ENCODE data around the gene LCE2A.

LCE2A gene

DNA sequence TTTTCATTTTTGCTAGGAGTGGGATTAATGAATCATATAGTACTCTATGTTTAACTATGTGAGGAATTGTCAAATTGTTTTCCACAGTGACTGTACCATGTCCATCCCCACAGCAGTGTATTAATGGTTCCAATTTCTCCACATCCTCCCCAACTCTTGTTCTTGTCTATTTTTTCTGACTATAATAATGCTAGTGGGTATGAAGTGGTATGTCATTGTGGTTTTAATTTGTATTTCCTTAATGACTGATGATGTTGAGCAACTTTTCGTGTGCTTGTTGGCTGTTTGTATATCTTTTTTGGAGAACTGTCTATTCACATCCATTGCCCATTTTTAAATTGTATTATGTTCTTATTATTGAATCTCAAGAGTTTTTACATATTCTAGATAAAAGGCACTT, 49.7 kb downstream of the LCE2A start:
- Histone ChIP-seq H3K4me3 (ENCODE audit: low read depth, low read length) (no peak overlapping the region), H3K4me1 (no peaks in the 10 kb centered on the region), H3K36me3 (no peaks in the 10 kb centered on the region), H3K27me3 (no peaks in the 10 kb centered on the region), H3K9me3 (no peaks in the 10 kb centered on the region)
- DNase-seq = no peak
- no peak for TF ChIP-seq CTCF (IDR thresholded peaks at IDR 0.05; ENCODE audit: low read depth, low read length)

All from BE2C (cell line).